ENCODE results near the gene CYB5R2.

The CYB5R2 gene

GRCh38 chr11:7672960-7673723 is at the start of gene CYB5R2:
CYB5R2 (minus strand) TSS chr11:7673500; CDS start chr11:7672825, 675 bp downstream.
- DNase-seq, result no peak

- DNase-seq, result no peak
Measured at GRCh38 chr11:7714786-7715185, 41.5 kb upstream of the CYB5R2 start.

GRCh38 chr11:7706377-7706776 is 33.1 kb upstream of the CYB5R2 start, which contains the start of gene OVCH2:
OVCH2 (minus strand) TSS chr11:7706477; CDS start chr11:7706394, 83 bp downstream.
- no peak for DNase-seq

- no peak for DNase-seq
Measured at GRCh38 chr11:7703740-7704139, 30.4 kb upstream of the CYB5R2 start.

GRCh38 chr11:7696424-7696823 is 23.1 kb upstream of the CYB5R2 start:
- DNase-seq, result no peak

- no peak for DNase-seq
Measured at GRCh38 chr11:7694235-7694634, 20.9 kb upstream of the CYB5R2 start.

- no peak for DNase-seq
Measured at GRCh38 chr11:7692426-7692825, 19.1 kb upstream of the CYB5R2 start.

GRCh38 chr11:7691759-7692350 is 18.6 kb upstream of the CYB5R2 start:
- no peak for DNase-seq

GRCh38 chr11:7690648-7691047 is 17.3 kb upstream of the CYB5R2 start:
- no peak for DNase-seq

- DNase-seq, result no peak
Measured at GRCh38 chr11:7689239-7689638, 15.9 kb upstream of the CYB5R2 start.

GRCh38 chr11:7688238-7688826 is 15.0 kb upstream of the CYB5R2 start:
- DNase-seq, result peak in 1 of 2 donors; percentile 29

GRCh38 chr11:7687386-7687785 is 14.1 kb upstream of the CYB5R2 start:
- no peak for DNase-seq

GRCh38 chr11:7686761-7687160 is 13.5 kb upstream of the CYB5R2 start:
- no peak for DNase-seq

- DNase-seq, result no peak
Measured at GRCh38 chr11:7683571-7683970, 10.3 kb upstream of the CYB5R2 start.

GRCh38 chr11:7677796-7678201 is 4.5 kb upstream of the CYB5R2 start:
- DNase-seq, result no peak

GRCh38 chr11:7677071-7677470 is 3.8 kb upstream of the CYB5R2 start:
- no peak for DNase-seq

- no peak for DNase-seq
Measured at GRCh38 chr11:7675631-7676030, 2.3 kb upstream of the CYB5R2 start.

GRCh38 chr11:7673724-7674434 is 579 bp upstream of the CYB5R2 start:
- DNase-seq, result no peak

- DNase-seq, result no peak
Measured at GRCh38 chr11:7672276-7672959, 882 bp downstream of the CYB5R2 start.

- DNase-seq, result no peak
Measured at GRCh38 chr11:7671347-7672215, 1.7 kb downstream of the CYB5R2 start.

- no peak for DNase-seq
Measured at GRCh38 chr11:7670641-7671040, 2.7 kb downstream of the CYB5R2 start.

GRCh38 chr11:7668911-7669310 is 4.4 kb downstream of the CYB5R2 start:
- DNase-seq, result no peak

All from CD4-positive, alpha-beta T cell treated with Interleukin-4 for 1 hour (primary cell).